Endothelial cell of umbilical vein (primary cell): ENCODE measurements around the gene TFRC. TPM values are rescaled to one million over a fixed set of nuclear protein-coding genes. Genes with fewer than 3 reads are reported as not detected.

Experiments
- BruUV-seq: library from RNA; stranded (reverse); fragments of 400-500 nt; replicated peaks from 2 replicates; lab custom pipeline; 2021; lab: Mats Ljungman, UMichigan
- CTCF ChIA-PET: fragments of 300-600, 350-600 bp; sonication (Branson Sonifier 250); formaldehyde crosslinking; loops from one replicate; lab custom pipeline; 2021; ENCODE audit warnings: antibody characterized with exemption, inconsistent platforms; lab: Charles Lee
- POLR2A ChIA-PET: fragments of 300-600, 350-600 bp; sonication (Branson Sonifier 250); formaldehyde crosslinking; loops from one replicate; lab custom pipeline; 2021; ENCODE audit warnings: antibody characterized with exemption, inconsistent platforms; lab: Charles Lee
- DNase-seq: peaks from one replicate; pipeline ENCODE4 v3.0.0-alpha.2; 2011; ENCODE audit warnings: low read depth, low spot score
- FAIRE-seq: peaks from 2 replicates; lab custom pipeline; 2011; peaks lifted over from hg19 to GRCh38; lab: Jason Lieb, UNC
- H2AFZ ChIP-seq: 2 replicates; pipeline ENCODE4 v1.6.0; 2012; ENCODE audit warnings: low read depth, low read length, control low read depth, inconsistent platforms
- H3K27ac ChIP-seq: 2 replicates; pipeline ENCODE4 v1.5.1; 2011; ENCODE audit warnings: low read depth, mild to moderate bottlenecking, control low read depth, low read length, moderate library complexity; ENCODE audit not compliant: insufficient read depth
- H3K27me3 ChIP-seq, 2 experiments: 2 replicates each; pipeline versions ENCODE4 v1.6.0 to v1.6.1; 2011; ENCODE audit warnings: low read length in 2 of 2, mixed read lengths in 1 of 2; ENCODE audit not compliant: control insufficient read depth in 2 of 2, insufficient read depth in 2 of 2
- H3K36me3 ChIP-seq, 2 experiments: 2 replicates in 1 of 2; 3 replicates in 1 of 2; pipeline ENCODE4 v1.5.1; 2011; ENCODE audit warnings: low read length in 2 of 2, mild to moderate bottlenecking in 1 of 2, moderate library complexity in 1 of 2; ENCODE audit not compliant: control insufficient read depth in 2 of 2, insufficient read depth in 2 of 2; ENCODE audit errors: extremely low read depth in 1 of 2
- H3K4me1 ChIP-seq: 3 replicates; pipeline ENCODE4 v1.5.1; 2011; ENCODE audit warnings: mild to moderate bottlenecking, low read length; ENCODE audit not compliant: control insufficient read depth, insufficient read depth; ENCODE audit errors: extremely low read depth
- H3K4me2 ChIP-seq: 2 replicates; pipeline ENCODE4 v1.6.1; 2011; ENCODE audit warnings: low read length, control low read depth, mixed read lengths; ENCODE audit not compliant: insufficient read depth
- H3K4me3 ChIP-seq, 3 experiments: fragments of 200-600 bp in 1 of 3; sonication (generic), shearing (Covaris generic) in 1 of 3; replicated peaks in 1 of 3; 2 replicates each; pipeline ENCODE4 v1.5.1; 2011 to 2016; ENCODE audit warnings: control low read depth in 3 of 3, low read length in 3 of 3, mild to moderate bottlenecking in 2 of 3, inconsistent platforms in 1 of 3, low read depth in 1 of 3, moderate library complexity in 1 of 3; ENCODE audit not compliant: insufficient read depth in 1 of 3
- H3K79me2 ChIP-seq: 2 replicates; pipeline ENCODE4 v1.6.0; 2012; ENCODE audit warnings: low read length, inconsistent platforms; ENCODE audit not compliant: control insufficient read depth, insufficient read depth
- H3K9ac ChIP-seq: replicated peaks from 2 replicates; pipeline ENCODE3; 2011; ENCODE audit warnings: low read length, control low read depth; ENCODE audit not compliant: insufficient read depth; ENCODE audit errors: extremely low read depth
- H3K9me1 ChIP-seq: replicated peaks from 3 replicates; pipeline ENCODE4 v1.6.0; 2011; ENCODE audit warnings: mild to moderate bottlenecking, low read length; ENCODE audit not compliant: control insufficient read depth, insufficient read depth; ENCODE audit errors: extremely low read depth
- H3K9me3 ChIP-seq: replicated peaks from 2 replicates; pipeline ENCODE4 v1.5.1; 2012; ENCODE audit warnings: low read length, inconsistent platforms; ENCODE audit not compliant: control insufficient read depth, insufficient read depth
- H4K20me1 ChIP-seq: replicated peaks from 2 replicates; pipeline ENCODE3; 2011; ENCODE audit warnings: mild to moderate bottlenecking, low read length; ENCODE audit not compliant: control insufficient read depth, insufficient read depth; ENCODE audit errors: extremely low read depth
- CTCF ChIP-seq, 2 donors: IDR thresholded peaks; 1 replicate in 1 of 2; 2 replicates in 1 of 2; pipeline ENCODE4 v1.5.1; 2011; ENCODE audit warnings: low read length in 2 of 2, mild to moderate bottlenecking in 2 of 2, moderate library complexity in 2 of 2, control low read depth in 1 of 2, inconsistent platforms in 1 of 2, low read depth in 1 of 2; ENCODE audit not compliant: insufficient read depth in 1 of 2; ENCODE audit errors: extremely low read depth in 1 of 2
- EZH2 ChIP-seq: IDR thresholded peaks from 2 replicates; pipeline ENCODE4 v1.6.1; 2012; ENCODE audit warnings: borderline replicate concordance, low read depth, mild to moderate bottlenecking, moderate library complexity, low read length, inconsistent platforms; ENCODE audit not compliant: severe bottlenecking
- FOS ChIP-seq: IDR thresholded peaks from 2 replicates; pipeline ENCODE4 v1.6.1; 2011; ENCODE audit warnings: mild to moderate bottlenecking, low read length, moderate library complexity, borderline replicate concordance; ENCODE audit not compliant: insufficient read depth
- GATA2 ChIP-seq: IDR thresholded peaks from 2 replicates; pipeline ENCODE4 v1.7.0; 2011; ENCODE audit warnings: low read depth, mild to moderate bottlenecking, moderate library complexity, mixed read lengths, low read length; ENCODE audit not compliant: insufficient read length, insufficient read depth
- JUN ChIP-seq: IDR thresholded peaks from 2 replicates; pipeline ENCODE4 v1.6.1; 2011; ENCODE audit warnings: borderline replicate concordance, low read depth; ENCODE audit not compliant: insufficient read length, insufficient read depth
- MAX ChIP-seq: IDR thresholded peaks from 2 replicates; pipeline ENCODE4 v1.6.1; 2011; ENCODE audit not compliant: insufficient read depth, insufficient read length
- MYC ChIP-seq: IDR thresholded peaks from one replicate; pipeline ENCODE4 v1.6.1; 2011; ENCODE audit warnings: mild to moderate bottlenecking, low read depth, low read length
- POLR2A ChIP-seq: IDR thresholded peaks from 2 replicates; pipeline ENCODE4 v1.6.1; 2012; ENCODE audit warnings: low read depth, mild to moderate bottlenecking, control low read depth, low read length
- POLR2AphosphoS5 ChIP-seq: IDR thresholded peaks from 2 replicates; pipeline ENCODE4 v1.6.1; 2012; ENCODE audit warnings: low read depth, mild to moderate bottlenecking, control low read depth, low read length, moderate library complexity; ENCODE audit not compliant: insufficient read depth
- dilution Hi-C: fragments of 300-500 bp; cut with MboI; formaldehyde crosslinking; loops from one replicate; pipeline ENCODE4 v1.15.0; 2019; ENCODE audit warnings: low sequenced_read_pairs; ENCODE audit not compliant: extremely low pct_ligation_motif_present
- intact Hi-C: fragments of 100-400 bp; cut with micrococcal nuclease; formaldehyde crosslinking; loops from one replicate; pipeline ENCODE4 v1.10.0; 2022
- polyA plus RNA-seq, 4 experiments: library from polyadenylated mRNA; depleted of rRNA in 3 of 4; stranded (reverse) in 3 of 4; unstranded in 1 of 4; fragments of >200 nt; gene quantifications; 2 replicates each; pipeline versions ENCODE4 v1.2.1 to v1.2.3, GENCODE V29; 2011 to 2012; ENCODE audit warnings: missing spikeins in 1 of 4
- total RNA-seq: library from RNA; stranded (reverse); gene quantifications from 2 replicates; pipeline ENCODE4 v1.2.3, GENCODE V29; 2021

TFRC gene
- total and polyA plus RNA-seq, 2 donors (not counting 3 experiments of a cell fraction or from before 2014, with no cell fraction given): 14.1 to 69.6 TPM

- Histone ChIP-seq H2AFZ (no peak overlapping the region), H3K36me3 (no peaks in the 10 kb centered on the region), H4K20me1 (no peaks in the 10 kb centered on the region), H3K79me2 (no peaks in the 10 kb centered on the region), H3K9me1 (no peaks in the 10 kb centered on the region), H3K4me2 (no peak overlapping the region), H3K9me3 (no peaks in the 10 kb centered on the region), H3K9ac (no peak overlapping the region), H3K27me3 (peaks cover 7 to 22% of the 10 kb centered on the region in 2 experiments), H3K4me3 (no peak overlapping the region), H3K4me1 (no peaks in the 10 kb centered on the region), H3K27ac (no peak overlapping the region)
- ChIA-PET POLR2A (no interaction called here), CTCF (interaction anchor here (1.2 to 1.5 kb wide), 2 partner anchors 12 to 31 kb away, joined by 3 to 5 read pairs; no protein-coding TSS in a partner anchor)
- intact Hi-C loops (no loop called here), dilution Hi-C loops (no loop called here)
- no TSS peak for BruUV-seq
- FAIRE-seq (no peak), DNase-seq (no peak)
- TF ChIP-seq MAX (no peak), POLR2AphosphoS5 (no peak), FOS (no peak), MYC (no peak), GATA2 (no peak), CTCF (IDR thresholded peaks at IDR 0.05; ENCODE audit: extremely low read depth in 1 of 2, insufficient read depth in 1 of 2, low read depth in 1 of 2, low read length in 2 of 2) (no peak), POLR2A (no peak), JUN (no peak), EZH2 (no peak)
These were observed 65.8 kb downstream of the TFRC start for GRCh38 chr3:196016059-196016458.
